ENCODE results near the gene SKI.
"Not testable (repeated sequence)": the region's sequence is repeated elsewhere in the genome, so short reads cannot be mapped to it uniquely, and the experiment has no call there.

The SKI gene

DNA sequence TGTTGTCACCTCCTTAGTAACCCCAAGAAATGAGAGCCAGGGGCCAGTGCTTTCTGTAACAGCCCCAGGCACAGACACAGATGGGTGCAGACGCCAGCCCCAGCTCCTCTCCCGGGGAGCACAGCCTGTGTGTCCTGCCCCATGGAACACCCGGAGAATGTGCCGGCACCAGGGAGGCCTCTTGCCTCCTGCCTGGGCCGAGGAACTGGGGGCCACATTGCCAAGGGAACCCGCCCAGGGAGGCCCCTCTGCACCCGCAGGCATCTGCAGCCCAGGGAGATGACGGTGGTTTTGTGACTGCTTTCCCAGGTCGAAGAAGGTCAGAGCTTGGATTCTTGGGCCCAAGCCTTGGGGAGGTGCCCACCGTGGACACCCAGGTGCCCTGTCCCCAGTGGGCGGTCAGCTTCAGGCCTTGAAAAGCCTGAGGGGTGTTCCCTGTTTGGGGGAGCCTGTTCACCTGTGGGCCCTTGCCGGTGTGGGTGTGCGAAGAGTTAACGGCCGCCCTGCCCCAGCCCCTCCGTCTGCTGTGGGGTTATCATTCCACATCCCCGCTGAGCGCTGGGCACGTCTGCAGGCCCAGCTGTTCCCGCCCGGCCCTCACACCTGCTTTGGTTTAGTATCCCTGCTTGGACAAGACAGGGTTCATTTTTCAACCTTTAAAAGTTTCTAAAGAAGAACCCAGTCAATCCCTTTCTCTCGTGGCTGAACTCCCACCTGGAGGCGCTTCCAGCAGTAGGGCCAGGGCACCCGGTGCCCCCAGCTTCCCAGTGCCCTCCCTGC is 100.7 kb downstream of the SKI start:
- DNase-seq = no peak

DNA sequence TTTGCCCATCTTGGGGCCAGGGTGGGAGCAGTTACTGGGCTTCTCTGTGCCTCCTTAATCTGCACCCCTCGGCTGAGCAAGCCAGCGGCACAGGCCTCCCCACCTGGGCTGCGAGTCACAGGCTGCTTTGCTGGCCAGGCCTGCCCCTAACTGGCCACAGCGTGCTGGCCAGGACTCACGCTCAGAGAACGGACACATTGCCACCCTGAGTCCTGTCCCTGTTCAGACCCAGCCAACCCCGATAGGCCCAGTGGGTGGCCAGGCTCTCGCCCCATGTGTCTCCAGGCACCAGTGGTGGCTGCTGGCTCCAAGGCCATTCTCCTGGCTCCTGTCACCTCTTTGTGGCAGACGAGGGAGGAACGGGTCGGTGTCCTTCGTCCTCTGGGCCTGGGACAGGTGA is 101.9 kb downstream of the SKI start:
- no peak for DNase-seq

DNA sequence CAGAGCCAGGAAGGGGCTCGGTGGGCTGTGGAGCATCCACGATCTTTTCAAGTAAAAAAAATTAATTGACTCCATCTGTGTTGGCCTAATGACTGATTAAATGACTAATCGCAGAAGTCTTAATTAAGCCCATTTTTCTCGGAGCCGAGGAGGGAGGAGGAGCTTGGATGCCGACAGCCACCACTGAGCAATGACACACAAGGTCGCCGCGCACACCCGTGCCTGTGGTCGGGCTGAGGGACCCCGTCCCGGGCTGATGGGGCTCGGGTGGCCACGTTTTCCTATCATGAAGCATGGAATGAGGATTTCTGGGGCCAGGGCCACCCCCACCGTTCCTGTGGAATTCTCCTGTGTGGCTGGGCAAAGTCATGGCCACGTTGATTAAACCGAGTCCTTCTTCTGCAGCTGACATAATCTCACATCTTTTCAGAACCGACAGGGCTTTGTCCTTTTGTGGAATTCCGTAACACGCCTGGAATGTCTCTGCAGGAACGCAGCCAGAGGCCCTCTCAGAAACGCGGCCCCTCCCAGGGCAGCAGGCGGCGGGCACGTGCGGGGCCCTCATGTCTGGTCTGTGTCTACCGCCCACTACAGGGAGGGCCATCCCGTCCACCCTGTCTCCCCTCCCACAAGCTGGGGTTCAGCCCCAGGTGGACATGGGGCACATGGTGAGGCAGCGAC is 102.5 kb downstream of the SKI start:
- DNase-seq = no peak

DNA sequence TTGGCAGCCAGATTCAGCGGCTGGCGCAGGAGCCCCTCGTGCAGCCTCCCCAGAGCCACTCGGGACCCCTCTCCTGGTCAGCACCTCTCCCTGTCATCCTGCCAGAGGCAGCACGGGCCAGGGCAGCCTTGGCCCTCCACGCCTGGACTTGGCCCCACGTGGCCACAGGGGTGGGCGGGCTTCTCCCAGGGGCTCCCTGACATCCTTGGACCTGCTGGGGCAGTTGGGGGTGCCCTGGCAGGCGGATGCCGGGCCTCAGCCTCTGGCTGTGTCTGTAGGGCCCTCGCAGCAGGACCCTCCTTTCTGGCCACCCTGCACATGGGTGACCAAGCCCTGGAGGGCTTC is 103.1 kb downstream of the SKI start:
- no peak for DNase-seq

DNA sequence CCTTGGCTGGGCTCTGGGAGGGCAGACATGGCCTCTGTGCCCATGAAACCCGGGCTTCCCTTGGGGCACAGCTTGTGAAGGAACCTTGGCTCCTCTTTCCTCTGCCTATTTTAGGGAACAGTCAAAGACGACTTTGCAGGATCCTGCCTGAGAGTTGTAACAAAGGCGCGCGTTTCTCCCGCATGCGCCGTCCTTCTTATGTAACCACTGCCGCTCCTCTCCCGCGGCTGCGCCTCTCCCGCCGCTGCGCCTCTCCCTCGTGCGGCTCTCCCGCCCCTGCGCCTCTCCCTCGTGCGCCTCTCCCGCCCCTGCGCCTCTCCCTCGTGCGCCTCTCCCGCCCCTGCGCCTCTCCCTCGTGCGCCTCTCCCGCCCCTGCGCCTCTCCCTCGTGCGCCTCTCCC is 103.5 kb downstream of the SKI start:
- not testable (repeated sequence) for DNase-seq

DNA sequence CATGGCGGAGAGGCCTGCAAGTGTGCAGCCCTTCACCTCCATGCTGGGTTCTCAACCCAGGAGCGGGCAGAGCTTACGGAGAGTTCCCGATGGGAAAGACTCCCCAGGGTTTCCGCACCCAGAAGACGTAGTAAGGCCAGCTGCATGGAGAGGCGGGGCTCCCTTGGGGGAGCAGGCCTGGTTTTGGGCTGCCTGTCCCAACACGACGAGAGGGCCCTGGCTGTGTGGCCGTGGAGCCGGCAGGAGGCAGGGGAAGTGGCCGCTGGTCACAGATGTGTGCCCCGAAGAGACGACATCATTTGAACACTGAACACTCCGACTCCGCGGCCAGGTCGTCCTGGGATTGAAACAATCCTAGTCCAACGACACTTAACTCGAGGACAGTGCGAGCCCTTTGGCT is 106.2 kb downstream of the SKI start:
- DNase-seq = no peak

DNA sequence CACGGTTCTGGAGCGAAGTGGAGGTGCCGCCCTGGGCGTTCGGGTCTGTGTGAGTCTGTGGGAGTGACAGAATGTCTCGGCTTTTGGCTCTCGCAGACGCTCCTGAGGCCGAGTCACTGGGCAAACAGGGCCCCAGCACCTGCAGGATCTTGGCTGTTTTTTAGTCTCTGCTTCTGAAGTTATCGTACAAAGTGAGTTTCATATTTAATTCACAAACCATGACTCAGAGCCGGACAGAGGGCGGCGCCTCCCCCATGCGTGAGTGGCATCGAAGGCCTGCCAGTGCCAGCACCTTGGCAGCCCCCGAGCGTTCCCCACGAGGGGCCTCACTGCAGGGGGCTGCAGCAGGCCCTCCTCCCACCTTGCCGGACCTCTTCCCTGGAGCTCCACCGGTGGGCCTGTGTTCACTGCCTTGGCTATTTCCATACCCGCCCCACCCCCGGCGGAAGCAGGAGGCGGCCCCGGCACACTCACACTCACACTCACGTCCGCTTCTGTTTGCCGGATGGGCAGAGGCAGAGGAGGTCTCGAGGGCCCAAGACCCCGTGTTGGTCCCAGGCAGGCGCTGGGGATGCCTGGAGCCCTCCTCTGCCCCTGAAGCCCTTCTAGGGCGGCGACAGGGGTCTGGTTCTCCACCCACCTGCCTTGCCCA is 106.9 kb downstream of the SKI start:
- no peak for DNase-seq

DNA sequence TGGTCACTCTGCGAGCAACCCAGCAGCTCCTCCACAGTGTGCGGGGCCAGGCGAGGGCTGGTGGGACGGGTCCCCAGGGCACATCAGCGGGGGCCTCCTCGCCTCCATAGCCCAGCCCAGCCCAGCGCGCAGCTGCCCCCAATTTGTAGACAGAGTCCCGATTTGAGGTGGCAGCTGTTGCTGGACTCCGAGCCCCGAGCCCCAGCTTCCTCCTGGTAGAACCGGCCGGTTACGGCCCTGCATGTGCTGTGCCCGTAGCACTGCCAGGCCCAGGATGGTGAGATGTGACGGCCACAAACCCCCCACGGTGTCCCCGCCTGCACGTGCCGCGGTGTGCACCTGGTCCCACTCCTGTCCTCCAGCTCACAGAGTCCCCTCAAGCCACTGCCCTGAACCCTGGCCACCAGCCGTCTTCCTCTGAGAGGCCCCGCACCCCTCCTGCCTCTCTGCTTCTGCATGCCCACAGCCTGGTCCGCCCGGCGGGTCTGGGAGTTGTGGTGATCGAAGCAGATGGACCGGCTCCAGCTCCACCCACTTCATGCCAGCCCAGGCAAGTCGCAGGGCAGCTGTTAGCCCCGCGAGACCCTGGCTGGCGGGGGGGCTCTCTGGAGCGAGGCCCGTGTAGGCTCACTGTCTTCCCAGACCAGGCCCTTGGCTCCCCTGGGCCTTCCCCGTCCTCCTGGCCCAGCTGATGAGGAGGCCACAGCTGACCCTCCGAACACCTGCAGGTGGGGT is 107.8 kb downstream of the SKI start:
- no peak for DNase-seq

DNA sequence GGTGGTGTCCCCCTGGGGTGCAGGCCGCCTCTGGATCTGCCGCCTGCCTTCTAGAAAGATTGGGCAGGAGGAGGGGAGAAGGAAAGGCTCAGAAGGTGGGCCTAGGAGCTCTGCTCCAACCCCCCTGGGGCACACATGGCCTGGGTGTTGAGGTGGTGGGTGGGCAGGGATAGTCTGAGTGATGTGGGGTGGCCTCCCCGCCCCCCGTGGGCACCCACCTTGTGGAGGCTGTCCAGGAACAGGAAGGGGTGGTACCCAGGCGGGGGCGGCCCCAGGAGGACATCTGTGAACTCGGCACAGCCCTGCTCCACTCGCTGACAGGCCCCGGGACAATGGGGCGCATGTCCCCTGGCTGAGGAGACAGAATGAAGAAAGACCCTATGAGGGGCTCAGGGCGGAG is 108.4 kb downstream of the SKI start:
- DNase-seq = no peak

DNA sequence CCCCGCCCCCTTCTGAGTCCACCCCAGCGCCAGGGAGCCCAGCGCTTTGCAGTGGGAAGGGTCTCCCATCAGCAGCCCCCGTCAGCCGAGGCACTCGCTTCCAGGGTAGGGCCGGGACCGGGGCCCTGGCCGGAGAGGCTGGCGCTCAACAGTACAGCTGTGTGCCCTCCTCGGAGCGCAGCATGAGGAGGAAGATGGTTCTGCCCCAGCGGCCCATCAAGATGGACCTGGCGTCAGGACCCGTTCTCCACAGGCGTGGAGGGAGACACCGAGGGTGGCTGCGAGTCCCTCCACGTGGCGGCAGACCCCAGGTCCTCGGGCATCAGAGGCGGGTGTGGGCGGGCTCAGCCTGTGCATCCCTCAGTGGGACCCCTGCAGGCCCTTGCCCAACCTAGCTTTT is 109.0 kb downstream of the SKI start:
- no peak for DNase-seq

DNA sequence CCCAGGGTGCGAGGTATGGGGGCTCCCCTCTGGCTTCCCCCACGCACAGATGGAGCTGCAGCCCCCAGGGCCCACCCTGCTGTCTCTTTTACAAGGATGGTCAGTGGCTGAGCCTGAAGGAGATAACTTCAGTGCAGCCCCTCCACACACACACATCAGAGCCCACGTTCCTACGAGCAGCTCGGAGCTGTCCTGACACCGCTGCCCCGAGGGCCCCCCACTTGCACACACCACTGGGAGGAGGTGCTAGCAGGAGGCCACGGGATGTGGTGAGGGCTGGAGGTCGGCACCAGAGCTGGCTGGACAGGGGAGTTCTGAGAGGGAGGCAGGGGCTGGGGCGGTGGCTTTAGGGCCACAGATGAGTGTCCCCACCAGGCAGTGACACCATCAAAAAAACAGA is 109.4 kb downstream of the SKI start:
- DNase-seq = no peak

DNA sequence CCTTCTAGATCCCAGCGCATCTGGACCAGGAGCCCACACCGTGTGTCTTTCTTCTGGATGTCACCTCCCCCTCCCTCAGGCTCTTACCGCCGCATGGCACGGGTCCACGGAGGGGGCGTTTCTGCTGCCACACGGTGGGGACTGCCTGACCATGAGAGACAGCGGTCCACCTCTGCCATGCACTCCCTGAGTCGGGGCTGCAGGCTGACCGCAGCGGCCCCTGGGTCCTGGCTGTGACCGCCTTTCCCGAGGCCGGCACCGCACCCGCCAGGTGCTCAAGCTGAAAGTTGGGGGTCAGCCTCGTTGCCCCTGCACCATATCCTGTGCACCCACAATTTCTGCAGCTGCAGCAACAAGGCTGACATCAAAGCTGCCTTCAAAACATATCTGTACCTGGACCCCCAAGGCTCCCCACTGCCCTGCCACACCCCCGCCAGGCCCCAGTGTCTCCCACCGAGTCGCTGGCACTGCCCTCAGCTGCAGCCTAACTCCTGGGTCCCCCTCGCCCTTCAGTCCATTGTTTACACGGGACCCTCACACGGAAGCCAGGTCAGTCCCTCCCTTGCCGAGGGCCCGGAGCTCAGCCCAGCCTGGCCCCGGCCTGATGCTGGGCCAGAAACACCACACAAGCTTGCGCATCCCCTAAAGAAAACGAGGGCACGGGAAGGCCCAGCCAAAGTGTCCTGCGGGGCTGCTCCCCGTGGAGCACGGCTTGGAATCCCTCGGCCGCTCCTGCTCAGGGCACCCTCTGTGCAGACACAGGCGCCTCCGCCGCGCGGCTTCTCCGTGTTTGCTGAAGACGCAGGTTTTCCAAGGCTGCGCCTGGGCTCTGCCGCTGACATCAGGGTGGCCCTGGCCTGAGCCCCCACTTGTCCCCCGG is 111.3 kb downstream of the SKI start:
- DNase-seq = no peak

DNA sequence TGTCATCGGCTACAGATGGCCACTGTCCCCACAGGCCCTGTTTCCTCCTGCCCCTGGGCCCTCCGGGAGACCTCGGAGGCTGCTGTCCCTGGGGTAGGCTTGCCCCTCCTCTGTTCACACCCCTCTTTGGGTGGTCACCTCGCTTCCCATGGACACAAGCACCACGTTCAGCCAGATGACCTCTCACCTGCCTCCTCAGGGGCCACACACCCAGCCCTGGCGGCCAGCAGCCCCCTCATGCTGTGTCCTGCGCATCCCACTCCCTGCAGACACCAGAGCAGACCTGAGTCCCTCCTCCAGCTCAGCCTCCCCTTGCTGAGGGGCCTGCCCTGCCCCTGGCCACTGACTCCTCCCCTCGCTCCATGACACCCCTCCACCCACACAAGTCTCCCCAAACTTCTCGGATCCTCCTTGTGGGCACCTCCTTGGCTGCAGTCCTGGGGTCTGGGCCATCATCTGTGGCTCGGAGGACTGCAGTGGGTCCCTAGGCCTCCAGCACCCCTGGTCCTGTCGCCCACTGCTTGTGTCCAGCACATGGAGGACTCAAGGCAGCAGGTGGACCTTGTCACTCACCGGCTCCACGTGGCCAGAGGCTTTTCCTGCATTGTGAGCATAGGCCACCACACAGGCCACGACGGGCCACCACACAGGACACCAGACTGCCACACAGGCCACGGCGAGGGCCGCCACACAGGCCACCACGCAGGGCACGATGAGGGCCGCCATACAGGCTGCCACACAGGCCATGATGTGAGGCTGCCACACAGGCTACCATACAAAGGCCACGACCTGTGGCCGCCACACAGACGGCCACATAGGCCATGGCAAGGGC is 112.2 kb downstream of the SKI start:
- DNase-seq = no peak

DNA sequence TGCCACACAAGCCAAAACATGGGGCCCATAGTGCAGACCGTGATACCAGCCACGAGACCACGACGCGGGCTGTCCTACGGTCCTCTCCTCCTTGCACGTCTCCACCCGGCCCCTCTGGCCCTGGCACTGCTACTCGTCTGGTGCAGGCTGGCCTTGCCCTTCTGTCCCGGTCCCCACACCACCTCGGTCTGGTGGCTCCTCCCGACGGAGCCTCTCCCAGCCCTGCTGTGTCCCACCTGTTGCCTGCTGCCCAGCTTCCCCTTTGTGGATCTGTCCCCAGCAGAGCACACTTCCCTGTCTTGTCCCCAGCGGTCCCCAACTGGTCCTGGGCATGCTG is 112.8 kb downstream of the SKI start:
- no peak for DNase-seq

DNA sequence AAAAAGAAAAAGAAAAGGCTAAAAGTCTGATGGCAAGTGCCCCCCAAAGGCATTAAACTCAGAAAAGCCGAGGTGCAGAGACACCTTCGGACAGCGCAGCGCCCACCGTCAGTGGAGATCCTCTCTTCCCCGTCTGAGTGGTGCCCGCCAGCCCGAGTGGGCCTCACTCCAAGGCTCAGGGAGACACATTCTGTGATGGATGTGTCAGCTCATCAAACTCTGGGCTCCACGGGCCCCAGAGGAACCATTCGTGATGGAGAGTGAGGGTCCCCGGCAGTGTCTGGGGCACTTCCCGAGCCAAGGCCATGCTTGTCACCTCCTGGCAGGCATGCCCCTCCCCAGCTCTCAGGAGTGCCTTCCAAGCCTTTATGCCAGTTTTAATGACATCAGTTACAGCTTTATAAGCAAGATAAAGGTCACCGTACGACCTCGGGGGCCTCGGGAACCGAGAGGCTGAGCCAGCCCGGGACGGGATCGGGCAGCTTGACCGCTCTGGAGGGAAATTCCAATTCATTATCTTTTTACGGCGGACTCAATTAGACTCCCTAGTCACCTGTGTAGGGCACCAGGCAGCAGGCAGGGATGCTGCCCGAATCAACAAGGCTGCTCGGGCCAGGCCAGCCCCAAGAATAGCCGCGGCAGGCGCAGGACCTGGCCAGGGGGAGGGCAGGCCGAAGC is 113.7 kb downstream of the SKI start:
- DNase-seq = no peak

DNA sequence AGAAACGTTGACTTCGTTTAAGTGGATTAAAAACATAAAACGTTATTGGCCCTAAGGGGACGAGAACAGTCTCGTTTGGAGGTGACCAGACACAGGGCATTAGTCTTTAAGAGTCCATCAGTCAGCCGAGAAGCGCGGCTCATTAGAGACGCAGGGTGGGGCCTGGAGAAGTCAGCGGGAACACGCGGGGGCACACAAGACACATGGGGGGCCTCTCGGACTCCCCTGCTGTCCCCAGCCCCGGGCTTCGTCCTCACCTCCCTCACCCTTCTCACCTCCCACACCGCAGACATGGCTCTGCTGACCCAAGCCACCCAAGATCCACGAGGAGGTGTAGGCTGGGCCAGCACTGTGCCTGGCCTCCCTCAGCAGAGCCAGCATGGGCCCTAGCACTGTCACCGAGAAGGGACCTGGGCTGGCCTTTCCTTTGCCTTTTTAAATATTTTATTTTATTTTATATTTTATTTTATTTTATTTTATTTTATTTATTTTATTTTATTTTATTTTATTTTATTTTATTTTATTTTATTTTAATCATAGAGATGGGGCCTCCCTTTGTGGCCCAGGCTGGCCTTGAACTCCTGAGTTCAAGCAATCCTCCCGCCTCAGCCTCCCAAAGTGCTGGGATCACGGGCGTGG is 114.4 kb downstream of the SKI start:
- no peak for DNase-seq

DNA sequence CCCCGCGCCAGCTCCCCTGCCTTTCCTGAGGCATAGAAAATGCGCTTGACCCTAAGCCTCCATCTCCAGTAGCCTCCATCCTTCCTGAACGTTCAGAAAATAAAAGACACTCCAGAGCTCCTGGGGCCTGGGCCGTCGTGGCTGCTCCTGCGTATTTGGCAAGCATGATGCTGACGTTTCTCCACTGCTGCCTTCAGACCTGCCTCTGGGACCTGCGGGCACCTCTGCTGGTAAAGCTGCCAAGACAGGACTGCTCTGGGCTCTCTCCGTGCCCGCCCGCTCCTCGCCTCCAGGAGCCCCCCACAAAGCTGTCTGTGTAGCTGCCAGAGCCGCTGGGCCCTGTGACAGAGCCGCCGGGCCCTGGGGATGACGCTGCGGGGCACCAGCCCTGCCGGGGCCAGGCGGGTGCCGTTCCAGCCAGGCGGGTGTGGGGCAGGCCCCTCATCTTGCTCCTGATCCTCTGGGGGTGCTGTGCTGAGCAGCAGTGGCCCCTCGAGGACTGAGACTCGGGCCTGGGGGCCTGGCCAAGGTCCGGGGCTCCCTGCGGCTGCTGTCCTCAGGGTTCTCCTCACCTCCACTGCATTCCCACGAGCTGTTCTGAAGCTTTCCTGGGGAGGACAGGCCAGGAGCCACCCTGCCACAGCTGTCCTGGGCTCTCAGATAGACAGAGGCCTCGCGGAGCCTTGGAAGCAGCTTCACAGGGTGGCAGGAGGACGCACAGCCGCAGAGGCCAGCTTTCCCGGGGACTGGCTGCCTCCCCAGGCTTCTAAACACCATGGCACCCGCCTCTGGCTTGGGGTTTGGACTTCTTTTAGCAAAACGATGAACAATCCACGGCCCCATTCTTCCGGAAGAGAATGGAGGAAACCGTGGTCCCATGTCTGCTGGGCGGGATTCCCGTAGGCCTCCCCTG is 115.2 kb downstream of the SKI start:
- no peak for DNase-seq

DNA sequence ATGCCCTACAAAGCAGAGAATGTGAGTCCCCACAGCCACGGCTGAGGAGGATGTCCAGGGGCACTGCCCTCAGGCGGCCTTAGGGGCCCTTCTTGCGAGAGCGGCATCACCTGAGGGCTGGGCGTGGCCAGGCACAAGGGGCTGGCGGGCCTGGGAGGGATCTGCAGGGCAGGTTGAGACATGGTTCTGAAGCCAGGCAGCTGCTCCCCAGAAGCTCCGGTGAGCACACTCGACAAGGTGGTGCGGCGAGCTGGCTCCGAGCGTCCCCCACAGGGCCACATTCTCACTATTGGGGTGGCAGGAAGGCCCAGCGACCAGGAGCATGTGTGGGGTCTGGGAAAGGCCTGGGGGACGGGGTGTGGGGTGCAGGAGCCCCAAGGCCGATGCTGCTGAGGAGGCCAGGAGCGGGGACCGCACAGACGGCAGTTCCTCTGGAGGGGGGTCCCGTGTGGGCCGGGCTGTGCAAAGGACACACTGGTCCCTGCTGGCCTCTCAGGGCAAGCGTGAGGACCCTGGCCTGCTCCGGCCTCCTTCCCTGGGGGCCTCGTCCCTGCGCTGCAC is 116.1 kb downstream of the SKI start:
- DNase-seq = no peak

DNA sequence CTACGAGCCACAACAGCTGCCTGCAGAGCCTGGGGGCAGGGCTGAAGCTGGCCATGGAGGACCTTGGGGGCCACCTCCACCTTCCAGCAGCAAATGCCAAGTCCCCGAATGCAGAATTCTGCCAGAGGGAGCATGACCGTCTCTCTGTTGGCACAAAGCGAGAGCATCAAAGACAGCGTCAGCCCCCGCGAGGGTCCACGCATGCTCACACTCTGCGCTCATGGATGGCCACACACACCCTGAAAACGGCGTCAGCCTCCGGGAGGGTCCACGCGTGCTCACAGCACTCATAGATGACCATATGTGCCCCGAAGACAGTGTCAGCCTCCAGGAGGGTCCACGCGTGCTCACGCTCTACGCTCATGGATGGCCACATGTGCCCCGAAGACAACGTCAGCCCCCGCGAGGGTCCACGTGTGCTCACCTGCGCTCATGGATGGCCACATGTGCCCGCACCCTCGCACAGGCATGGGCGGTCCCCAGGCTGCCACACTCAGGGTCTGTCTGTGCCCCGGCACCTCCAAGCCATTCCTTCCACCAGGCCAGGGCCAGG is 116.7 kb downstream of the SKI start:
- no peak for DNase-seq
